NT2/D1 (cell line): ENCODE results near the gene MYO5C.

Experiments
- YY1 ChIP-seq: IDR thresholded peaks from 2 replicates; pipeline ENCODE4 v1.6.1; 2011; ENCODE audit not compliant: insufficient read length, insufficient read depth
- ZNF274 ChIP-seq: IDR thresholded peaks from 2 replicates; pipeline ENCODE4 v1.6.1; 2011; ENCODE audit warnings: mild to moderate bottlenecking, low read depth, low read length

DNA sequence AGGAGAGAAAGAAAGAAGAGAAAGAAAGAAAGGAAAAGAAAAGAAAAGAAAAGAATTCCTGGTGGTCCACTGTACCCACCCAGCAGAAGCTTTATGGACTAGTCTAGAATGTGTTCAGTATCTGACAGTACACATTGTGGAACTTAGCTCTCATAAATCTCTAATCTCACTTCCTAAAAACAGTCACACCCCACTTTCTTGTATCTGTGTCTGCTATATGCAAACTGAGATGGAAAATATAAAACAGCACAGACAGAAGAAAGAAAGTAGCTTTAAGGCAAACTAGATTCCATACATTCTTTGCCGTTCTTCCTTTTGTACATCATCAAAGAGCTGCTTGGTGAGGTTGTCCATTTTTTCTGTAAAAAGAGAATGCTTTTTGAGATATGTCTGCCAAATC, 63.3 kb downstream of the MYO5C start:
- TF ChIP-seq YY1 (no peak), ZNF274 (no peak)
